Neuronal stem cell (in vitro differentiated cells): ENCODE measurements around the gene DCPS.
A peak's percentile ranks its signal among the peaks of the same experiment; 100 is the strongest.

Source experiments
- DNase-seq: peaks from one replicate; pipeline ENCODE4 v3.0.0-alpha.2; 2013; ENCODE audit warnings: low spot score
- H2AFZ ChIP-seq: one replicate; pipeline ENCODE4 v1.6.1; 2013; ENCODE audit warnings: mild to moderate bottlenecking, low read length, inconsistent platforms
- H2AK5ac ChIP-seq: 2 replicates; pipeline ENCODE4 v1.6.1; 2013; ENCODE audit warnings: low read depth, mild to moderate bottlenecking, inconsistent platforms, low read length, moderate library complexity, mixed read lengths
- H2BK120ac ChIP-seq: 2 replicates; pipeline ENCODE4 v1.6.1; 2013; ENCODE audit warnings: low read depth, mild to moderate bottlenecking, inconsistent platforms, low read length, moderate library complexity, mixed read lengths
- H2BK12ac ChIP-seq: one replicate; pipeline ENCODE4 v1.6.1; 2013; ENCODE audit warnings: low read length, inconsistent platforms
- H2BK15ac ChIP-seq: 2 replicates; pipeline ENCODE4 v1.6.1; 2013; ENCODE audit warnings: mild to moderate bottlenecking, low read length, inconsistent platforms, mixed read lengths
- H2BK5ac ChIP-seq: one replicate; pipeline ENCODE4 v1.6.1; 2013; ENCODE audit warnings: inconsistent platforms, mild to moderate bottlenecking, low read length, moderate library complexity
- H3K14ac ChIP-seq: one replicate; pipeline ENCODE4 v1.6.1; 2013; ENCODE audit warnings: low read length, inconsistent platforms
- H3K18ac ChIP-seq: 2 replicates; pipeline ENCODE4 v1.6.1; 2013; ENCODE audit warnings: low read length, inconsistent platforms
- H3K23ac ChIP-seq: 2 replicates; pipeline ENCODE4 v1.6.1; 2013; ENCODE audit warnings: low read depth, mild to moderate bottlenecking, mixed read lengths, low read length, inconsistent platforms; ENCODE audit not compliant: poor library complexity
- H3K27ac ChIP-seq: replicated peaks from 3 replicates; pipeline ENCODE4 v1.5.1; 2013; ENCODE audit warnings: low read length, inconsistent platforms
- H3K27me3 ChIP-seq, 3 experiments: 2 replicates each; pipeline ENCODE4 v1.6.1; 2013; ENCODE audit warnings: low read length in 3 of 3, mild to moderate bottlenecking in 2 of 3, inconsistent platforms in 1 of 3, low read depth in 1 of 3, mixed read lengths in 1 of 3, moderate library complexity in 1 of 3; ENCODE audit not compliant: control insufficient read depth in 3 of 3, insufficient read depth in 3 of 3
- H3K36me3 ChIP-seq, 2 donors: replicated peaks in 1 of 2; 2 replicates each; pipeline ENCODE4 v1.6.1; 2013; ENCODE audit warnings: low read length in 2 of 2; ENCODE audit not compliant: control insufficient read depth in 2 of 2, insufficient read depth in 2 of 2
- H3K4ac ChIP-seq: 2 replicates; pipeline ENCODE4 v1.6.1; 2013; ENCODE audit warnings: inconsistent platforms, mild to moderate bottlenecking, low read length, moderate library complexity
- H3K4me1 ChIP-seq, 2 donors: 1 replicate in 1 of 2; 2 replicates in 1 of 2; pipeline ENCODE4 v1.6.1; 2013; ENCODE audit warnings: low read length in 2 of 2, low read depth in 1 of 2; ENCODE audit not compliant: control insufficient read depth in 2 of 2, insufficient read depth in 1 of 2
- H3K4me2 ChIP-seq: one replicate; pipeline ENCODE4 v1.6.1; 2013; ENCODE audit warnings: mild to moderate bottlenecking, low read length, inconsistent platforms; ENCODE audit not compliant: insufficient read depth, poor library complexity, severe bottlenecking
- H3K4me3 ChIP-seq, 2 donors: 2 replicates each; pipeline ENCODE4 v1.5.1; 2013; ENCODE audit warnings: low read length in 2 of 2, mild to moderate bottlenecking in 2 of 2, inconsistent platforms in 1 of 2, moderate library complexity in 1 of 2
- H3K79me1 ChIP-seq: one replicate; pipeline ENCODE4 v1.6.1; 2013; ENCODE audit warnings: low read depth, mild to moderate bottlenecking, inconsistent platforms, low read length, moderate library complexity
- H3K9ac ChIP-seq: one replicate; pipeline ENCODE4 v1.6.1; 2013; ENCODE audit warnings: mild to moderate bottlenecking, low read depth, low read length, inconsistent platforms; ENCODE audit not compliant: poor library complexity
- H3K9me3 ChIP-seq, 2 donors: replicated peaks in 1 of 2; 2 replicates each; pipeline versions ENCODE3 to v1.6.1; 2013; ENCODE audit warnings: low read length in 2 of 2, mild to moderate bottlenecking in 2 of 2, inconsistent platforms in 1 of 2, low read depth in 1 of 2, mixed read lengths in 1 of 2, moderate library complexity in 1 of 2; ENCODE audit not compliant: control insufficient read depth in 2 of 2, insufficient read depth in 1 of 2
- H4K8ac ChIP-seq: one replicate; pipeline ENCODE4 v1.6.1; 2013; ENCODE audit warnings: low read depth, mild to moderate bottlenecking, inconsistent platforms, low read length, moderate library complexity
- H4K91ac ChIP-seq: one replicate; pipeline ENCODE4 v1.6.1; 2013; ENCODE audit warnings: low read length, low read depth, mild to moderate bottlenecking, inconsistent platforms; ENCODE audit not compliant: poor library complexity
- WGBS, 2 donors: extraction: QIAGEN DNeasy Blood & Tissue Kit; methylation state at CpG; one replicate each; pipeline ENCODE4 v1.1.7; 2013; ENCODE audit warnings: missing lambda C conversion rate in 2 of 2, mixed read lengths in 1 of 2; ENCODE audit not compliant: insufficient read length in 2 of 2, insufficient replicate concordance in 1 of 2; ENCODE audit errors: extremely low coverage in 2 of 2; 5-methylcytosine and 5-hydroxymethylcytosine counted together

DCPS gene

DNA sequence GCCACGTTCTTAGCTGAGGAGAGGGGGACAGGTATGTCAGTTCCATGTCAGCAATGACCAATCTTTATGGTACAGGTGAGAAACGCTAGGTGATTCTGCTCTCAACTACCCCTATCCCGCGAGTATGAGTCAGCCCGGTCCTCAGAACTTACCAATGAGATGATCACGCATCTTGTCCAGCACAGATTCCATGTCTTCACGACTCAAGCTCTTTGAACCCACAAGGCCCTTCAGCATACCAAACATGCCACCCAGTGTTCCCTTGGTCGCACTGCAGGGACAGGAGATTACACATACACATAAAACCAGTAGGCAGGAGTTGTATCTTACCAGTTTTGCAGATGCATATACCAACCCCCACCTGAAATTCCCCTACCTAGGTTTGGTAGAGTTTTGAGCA is 38.0 kb upstream of the DCPS start:
- Histone ChIP-seq H2BK12ac (no peak overlapping the region), H3K4me3 (no peak overlapping the region), H3K79me1 (no peaks in the 10 kb centered on the region), H3K36me3 (peaks cover 49 to 71% of the 10 kb centered on the region in 2 donors), H3K27ac (no peak overlapping the region), H4K8ac (no peak overlapping the region), H3K27me3 (no peaks in the 10 kb centered on the region), H3K23ac (no peak overlapping the region), H3K18ac (no peak overlapping the region), H2BK5ac (no peak overlapping the region), H2BK120ac (no peak overlapping the region), H4K91ac (no peak overlapping the region), H2AK5ac (no peak overlapping the region), H2BK15ac (no peak overlapping the region), H3K14ac (no peak overlapping the region), H2AFZ (no peak overlapping the region), H3K9me3 (no peaks in the 10 kb centered on the region), H3K4me1 (peaks cover 8 to 15% of the 10 kb centered on the region in 2 donors), H3K4me2 (no peak overlapping the region), H3K9ac (no peak overlapping the region), H3K4ac (no peak overlapping the region)
- no CpG with 5 or more reads among the region's 8 CpGs for WGBS, 2 donors
- DNase-seq: no peak

DNA sequence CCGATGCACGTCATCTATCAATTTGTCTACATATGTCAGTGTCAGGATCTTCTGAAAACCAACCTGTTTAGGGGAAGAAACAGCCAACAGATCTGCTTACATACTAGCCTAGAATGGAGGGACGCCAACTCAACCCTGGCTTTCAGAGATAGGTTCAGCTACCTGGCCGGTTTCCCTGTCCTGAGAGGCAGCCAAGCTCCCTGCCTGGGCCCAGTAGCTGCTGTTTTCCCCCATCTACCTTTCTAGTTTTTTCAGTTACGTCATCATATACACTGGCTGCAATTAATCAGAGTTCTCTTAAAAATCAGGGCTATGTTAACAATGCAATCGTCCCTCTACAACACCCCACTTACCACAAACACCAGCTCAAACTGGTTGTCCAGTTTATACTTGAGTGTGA is 36.2 kb upstream of the DCPS start:
- WGBS, 2 donors: no CpG with 5 or more reads among the region's 6 CpGs

DNA sequence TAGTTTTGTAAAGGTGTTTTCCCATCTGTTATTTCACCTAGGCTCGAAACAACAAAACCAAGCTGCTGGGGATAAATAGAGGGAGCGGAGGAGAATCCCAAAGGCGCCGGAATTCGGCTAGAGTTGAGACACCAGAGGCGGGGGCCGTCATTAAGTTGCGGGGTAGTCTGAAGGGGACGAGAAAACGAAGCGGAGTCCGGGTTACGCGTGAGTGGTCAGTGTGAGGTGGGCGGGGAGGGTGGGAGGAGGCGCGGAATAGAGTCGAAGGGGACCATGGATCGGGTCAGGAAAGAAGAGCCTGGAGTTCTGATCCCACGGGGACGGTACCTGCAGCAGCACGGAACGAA is 35.5 kb upstream of the DCPS start:
- Histone ChIP-seq H3K18ac (peak overlapping the region; percentile 97), H3K9ac (peak overlapping the region; percentile 97), H3K4me3 (peak overlapping the region; percentile 89 to 97), H3K9me3 (no peaks in the 10 kb centered on the region), H3K27me3 (no peaks in the 10 kb centered on the region), H2BK15ac (no peak overlapping the region), H3K4me2 (peak overlapping the region; percentile 56), H3K36me3 (peaks cover 47 to 67% of the 10 kb centered on the region in 2 donors), H3K79me1 (no peaks in the 10 kb centered on the region), H3K4me1 (peaks cover 8 to 15% of the 10 kb centered on the region in 2 donors), H2BK120ac (no peak overlapping the region), H2BK12ac (no peak overlapping the region), H4K8ac (no peak overlapping the region), H3K23ac (peak overlapping the region; percentile 66), H2BK5ac (no peak overlapping the region), H4K91ac (no peak overlapping the region), H3K27ac (peak overlapping the region; percentile 77), H3K4ac (no peak overlapping the region), H2AK5ac (no peak overlapping the region), H3K14ac (peak overlapping the region; percentile 92), H2AFZ (peak overlapping the region; percentile 86)
- DNase-seq: no peak
- WGBS, 2 donors: no CpG with 5 or more reads among the region's 23 CpGs

More for the DNA sequence above, 36.2 kb upstream of the DCPS start:
- H2BK5ac ChIP-seq: no peak overlapping the region
- no peak overlapping the region for H3K9ac ChIP-seq
- no peaks in the 10 kb centered on the region for H3K9me3 ChIP-seq
- no peak overlapping the region for H3K18ac ChIP-seq
- H4K91ac ChIP-seq: no peak overlapping the region
- H3K23ac ChIP-seq: no peak overlapping the region
- no peaks in the 10 kb centered on the region for H3K27me3 ChIP-seq
- no peak overlapping the region for H2BK12ac ChIP-seq
- H3K79me1 ChIP-seq: no peaks in the 10 kb centered on the region
- peaks cover 8 to 15% of the 10 kb centered on the region in 2 donors for H3K4me1 ChIP-seq
- H2BK120ac ChIP-seq: no peak overlapping the region
- H4K8ac ChIP-seq: no peak overlapping the region
- H3K4me2 ChIP-seq: peak overlapping the region; percentile 56
- H3K14ac ChIP-seq: no peak overlapping the region
- no peak overlapping the region for H2AFZ ChIP-seq
- DNase-seq: no peak
- peaks cover 48 to 67% of the 10 kb centered on the region in 2 donors for H3K36me3 ChIP-seq
- no peak overlapping the region for H3K4ac ChIP-seq
- H2AK5ac ChIP-seq: no peak overlapping the region
- peak overlapping the region; percentile 89 to 97 for H3K4me3 ChIP-seq
- H2BK15ac ChIP-seq: no peak overlapping the region
- no peak overlapping the region for H3K27ac ChIP-seq

DNA sequence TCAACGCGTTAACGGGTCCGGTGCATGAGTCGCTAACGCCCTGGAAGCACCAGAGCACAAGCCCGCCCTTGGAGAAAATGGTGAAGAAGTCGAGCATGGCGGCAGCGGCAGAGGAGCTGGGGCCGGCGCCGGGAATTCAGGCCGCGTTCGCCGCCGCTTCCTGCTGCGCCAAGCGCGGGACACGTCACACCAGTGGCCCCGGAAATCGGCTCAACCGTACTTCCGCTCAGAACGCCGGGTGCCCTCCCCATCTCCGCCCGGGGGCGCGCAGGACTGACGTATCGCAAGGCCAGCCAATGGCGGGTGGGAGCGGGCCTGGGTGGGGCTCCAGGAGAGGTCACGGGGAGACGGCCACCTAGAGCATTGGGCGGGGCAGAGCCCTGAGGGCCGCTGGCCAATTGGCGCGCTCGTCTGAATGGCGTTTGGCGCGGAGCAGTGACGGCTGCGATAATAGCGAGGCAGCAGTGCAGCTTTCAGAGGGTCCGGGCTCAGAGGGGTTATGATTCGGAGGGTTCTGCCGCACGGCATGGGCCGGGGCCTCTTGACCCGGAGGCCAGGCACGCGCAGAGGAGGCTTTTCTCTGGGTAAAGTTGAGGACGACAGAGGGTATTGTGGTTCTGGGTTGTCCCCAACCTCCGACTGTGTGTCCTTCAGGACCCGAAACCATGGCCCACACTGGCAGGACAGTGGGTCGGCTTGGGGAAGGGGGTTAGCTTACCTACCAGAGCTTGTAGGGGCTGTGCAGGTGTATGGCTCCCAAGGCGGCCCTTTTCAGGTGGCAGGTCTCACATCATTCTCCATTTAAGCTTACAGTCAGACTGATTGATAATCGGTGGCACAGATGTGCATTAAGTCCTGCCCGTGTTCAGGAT is 34.9 kb upstream of the DCPS start, which contains the start of the genes FOXRED1 and SRPRA:
TSS of gene FOXRED1 (plus strand) at position 447 of the 872 bp plus-strand sequence. CDS start at position 500, 53 bp downstream.
TSS of gene SRPRA (minus strand) at position 188 of the 872 bp plus-strand sequence. CDS start at position 97, 91 bp downstream.
- H3K36me3 ChIP-seq: peaks cover 46 to 67% of the 10 kb centered on the region in 2 donors
- peak within 1 kb of the TSS; percentile 86 for H2AFZ ChIP-seq
- H3K79me1 ChIP-seq: no peaks in the 10 kb centered on the region
- no peak within 1 kb of the TSS for H2BK120ac ChIP-seq
- H3K4me2 ChIP-seq: peak within 1 kb of the TSS; percentile 85
- H3K4ac ChIP-seq: peak within 1 kb of the TSS; percentile 1
- WGBS, 2 donors: no CpG with 5 or more reads among the region's 64 CpGs
- peak within 1 kb of the TSS; percentile 66 for H3K23ac ChIP-seq
- H3K18ac ChIP-seq: peak within 1 kb of the TSS; percentile 97
- no peak within 1 kb of the TSS for H2BK5ac ChIP-seq
- H4K8ac ChIP-seq: peak within 1 kb of the TSS; percentile 33
- peak within 1 kb of the TSS; percentile 92 for H3K14ac ChIP-seq
- H3K27ac ChIP-seq: peak within 1 kb of the TSS; percentile 77
- no peak within 1 kb of the TSS for H2BK12ac ChIP-seq
- DNase-seq: peak; percentile 99
- no peaks in the 10 kb centered on the region for H3K9me3 ChIP-seq
- H3K4me1 ChIP-seq: peaks cover 8 to 15% of the 10 kb centered on the region in 2 donors
- no peaks in the 10 kb centered on the region for H3K27me3 ChIP-seq
- no peak within 1 kb of the TSS for H2BK15ac ChIP-seq
- H4K91ac ChIP-seq: no peak within 1 kb of the TSS
- H3K4me3 ChIP-seq: peak within 1 kb of the TSS; percentile 89 to 97
- H3K9ac ChIP-seq: peak within 1 kb of the TSS; percentile 97
- H2AK5ac ChIP-seq: no peak within 1 kb of the TSS
